Measurements from ENCODE around the gene TEX10. TPM values are rescaled to one million over a fixed set of nuclear protein-coding genes. Genes with fewer than 3 reads are reported as not detected.

Gene TEX10
- total RNA-seq: 24.5 and 27.5 TPM in 2 replicates

DNA sequence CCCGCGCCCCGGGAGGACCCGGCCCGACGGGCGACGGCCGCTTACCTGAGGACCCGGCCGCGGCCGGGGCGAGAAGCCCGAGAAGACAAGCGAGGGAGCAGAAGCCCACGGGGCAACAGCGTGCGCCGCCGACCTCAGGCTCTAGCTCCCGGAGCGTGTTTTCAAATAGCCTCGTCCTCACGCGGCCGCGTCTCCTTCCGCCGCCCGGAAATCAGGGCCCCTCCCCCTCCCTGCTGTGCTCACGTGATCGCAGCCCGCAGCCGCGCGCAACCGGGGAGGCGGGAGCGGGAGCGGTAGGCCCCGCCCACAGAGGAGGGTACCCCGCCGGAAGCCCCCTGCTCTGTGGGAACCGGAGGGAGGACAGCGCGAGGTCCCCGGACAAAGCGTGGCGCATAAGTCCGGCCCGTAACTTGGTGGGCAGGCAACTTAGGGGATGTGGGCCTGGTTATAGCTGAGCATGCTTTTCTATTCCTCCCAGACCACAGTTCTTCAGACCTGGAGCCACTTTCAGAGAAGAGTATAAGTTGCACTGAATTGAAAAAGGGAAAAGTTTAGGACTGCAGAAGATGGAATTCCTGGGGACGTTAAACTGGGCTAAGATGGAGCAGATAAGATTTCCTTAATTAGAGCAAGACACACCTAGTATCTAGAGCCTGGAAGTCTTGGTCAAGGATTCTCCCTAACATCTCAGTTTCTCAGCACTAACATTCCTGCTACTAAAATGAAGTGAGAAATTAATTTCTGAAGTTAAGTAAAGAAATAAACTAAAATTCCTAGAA is at the start of gene TEX10:
Gene TEX10 (minus strand): TSS at position 216 of the 779 bp plus-strand sequence. CDS start 3,579 bp downstream, outside the sequence.

Other genes with a start within 250 kb of the TEX10 start
- 37.1 and 65.3 TPM in 2 replicates for gene MSANTD3, start 74.2 kb upstream of the TEX10 start, total RNA-seq
- gene TMEFF1, start 120.2 kb upstream of the TEX10 start, total RNA-seq: 0.57 and 0.92 TPM in 2 replicates
- 0.57 and 1.1 TPM in 2 replicates for gene CAVIN4, start 225.1 kb upstream of the TEX10 start, total RNA-seq